ENCODE data around the gene EXOSC10.

Gene EXOSC10

GRCh38 chr1:11099310-11100148 is at the start of gene EXOSC10:
TSS of gene EXOSC10 (minus strand) at chr1:11099869. CDS start at chr1:11099831, 38 bp downstream.
- TF ChIP-seq CTCF (conservative IDR thresholded peaks at IDR 0.05): no peak
- peak; percentile 96 for TF ChIP-seq ZFX (IDR thresholded peaks at IDR 0.05)
- H3K27ac ChIP-seq: peak within 1 kb of the TSS; percentile 92

DNA sequence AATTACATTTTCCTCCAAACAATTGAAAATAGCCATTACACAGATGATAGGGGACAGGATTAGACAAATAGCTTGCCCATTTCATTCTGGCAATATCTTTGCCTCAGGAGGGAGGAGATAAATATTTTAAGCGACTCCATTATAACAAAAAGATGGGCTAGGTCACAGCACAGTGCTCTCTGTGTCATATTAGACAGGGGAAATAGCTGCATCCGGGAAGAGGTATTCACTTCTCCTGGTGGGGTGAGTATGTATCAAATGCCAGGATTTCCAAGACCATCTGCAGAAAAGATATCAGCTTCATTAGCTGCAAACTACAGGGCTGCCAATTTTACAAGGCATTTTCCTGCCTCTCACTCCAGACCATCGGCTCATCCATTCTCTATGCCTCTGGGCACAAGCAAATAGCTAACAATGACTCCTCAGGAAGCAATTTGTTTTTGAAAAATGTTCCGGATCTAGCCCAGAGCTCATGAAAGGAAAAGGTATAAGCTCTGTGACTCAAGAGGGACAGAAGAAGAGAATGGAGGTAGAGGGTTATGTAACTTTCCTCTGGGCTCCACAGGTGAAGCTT is 47.6 kb upstream of the EXOSC10 start:
- no peak for TF ChIP-seq ZFX (IDR thresholded peaks at IDR 0.05)
- H3K27ac ChIP-seq: no peak overlapping the region

GRCh38 chr1:11145741-11146140 is 46.1 kb upstream of the EXOSC10 start:
- no peak overlapping the region for H3K27ac ChIP-seq
- TF ChIP-seq ZFX (IDR thresholded peaks at IDR 0.05) (no peak), CTCF (conservative IDR thresholded peaks at IDR 0.05) (no peak)

GRCh38 chr1:11144570-11145256 is 45.0 kb upstream of the EXOSC10 start:
- TF ChIP-seq ZFX (IDR thresholded peaks at IDR 0.05) (no peak), CTCF (conservative IDR thresholded peaks at IDR 0.05) (no peak)
- no peak overlapping the region for H3K27ac ChIP-seq

- TF ChIP-seq CTCF (conservative IDR thresholded peaks at IDR 0.05): no peak
- TF ChIP-seq ZFX (IDR thresholded peaks at IDR 0.05): no peak
- H3K27ac ChIP-seq: no peak overlapping the region
Observed at GRCh38 chr1:11143907-11144306, 44.2 kb upstream of the EXOSC10 start.

DNA sequence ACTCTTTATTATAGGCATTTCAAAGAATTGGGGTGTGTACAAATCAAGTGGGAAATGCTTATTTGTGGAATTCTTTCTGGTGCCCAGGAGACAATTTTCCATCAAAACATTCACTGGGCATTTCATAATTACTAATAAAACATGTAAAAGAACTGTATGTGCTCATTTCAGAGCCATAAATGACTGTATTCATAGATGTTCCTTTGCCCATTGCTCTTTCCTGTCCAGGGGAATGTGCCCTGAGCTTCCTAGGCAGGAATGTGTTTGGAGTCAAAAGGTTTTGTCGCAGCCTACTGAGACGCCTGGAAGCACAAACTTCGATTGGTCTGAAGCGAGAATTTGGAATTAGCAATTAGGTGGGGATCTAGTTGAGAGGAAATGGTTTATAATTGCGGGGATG is 43.7 kb upstream of the EXOSC10 start:
- H3K27ac ChIP-seq: no peak overlapping the region

More for the DNA sequence above, 43.7 kb upstream of the EXOSC10 start:
- no peak for TF ChIP-seq CTCF (conservative IDR thresholded peaks at IDR 0.05)
- TF ChIP-seq ZFX (IDR thresholded peaks at IDR 0.05): no peak

Measured in C4-2B (cell line).